ENCODE data around the gene FAT2.
"Not testable (repeated sequence)": the region's sequence is repeated elsewhere in the genome, so short reads cannot be mapped to it uniquely, and the experiment has no call there.

FAT2 gene

DNA sequence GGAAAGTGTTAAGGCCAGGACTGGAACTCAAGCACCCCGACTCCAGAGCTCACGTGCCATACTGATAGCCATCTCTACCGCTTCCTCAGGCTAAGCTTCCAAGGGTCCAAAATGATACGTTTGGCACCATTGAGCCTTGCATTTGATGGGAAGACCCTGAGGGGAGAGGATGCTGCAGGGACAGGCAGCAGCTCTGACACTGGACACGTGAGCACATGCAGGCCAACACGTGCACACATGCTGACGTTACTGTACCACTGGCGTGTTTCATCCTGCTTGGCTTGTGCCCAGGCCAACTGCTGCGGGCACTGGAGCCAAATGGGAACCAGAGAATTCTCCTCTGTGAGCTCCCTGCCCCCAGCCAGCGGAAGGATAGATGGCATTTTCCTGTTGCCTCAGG lies 5.2 kb downstream of the FAT2 start:
- TF ChIP-seq ZNF565 (CRISPR knock-in tag; conservative IDR thresholded peaks at IDR 0.05; ENCODE audit: low read depth) = no peak
- TF ChIP-seq, protein P1, sequence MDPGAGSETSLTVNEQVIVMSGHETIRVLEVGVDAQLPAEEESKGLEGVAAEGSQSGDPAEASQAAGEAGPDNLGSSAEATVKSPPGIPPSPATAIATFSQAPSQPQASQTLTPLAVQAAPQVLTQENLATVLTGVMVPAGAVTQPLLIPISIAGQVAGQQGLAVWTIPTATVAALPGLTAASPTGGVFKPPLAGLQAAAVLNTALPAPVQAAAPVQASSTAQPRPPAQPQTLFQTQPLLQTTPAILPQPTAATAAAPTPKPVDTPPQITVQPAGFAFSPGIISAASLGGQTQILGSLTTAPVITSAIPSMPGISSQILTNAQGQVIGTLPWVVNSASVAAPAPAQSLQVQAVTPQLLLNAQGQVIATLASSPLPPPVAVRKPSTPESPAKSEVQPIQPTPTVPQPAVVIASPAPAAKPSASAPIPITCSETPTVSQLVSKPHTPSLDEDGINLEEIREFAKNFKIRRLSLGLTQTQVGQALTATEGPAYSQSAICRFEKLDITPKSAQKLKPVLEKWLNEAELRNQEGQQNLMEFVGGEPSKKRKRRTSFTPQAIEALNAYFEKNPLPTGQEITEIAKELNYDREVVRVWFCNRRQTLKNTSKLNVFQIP (CRISPR knock-in tag; IDR thresholded peaks at IDR 0.05; ENCODE audit: borderline replicate concordance, low read depth) = no peak
- TF ChIP-seq PPARA (CRISPR knock-in tag; IDR thresholded peaks at IDR 0.05; ENCODE audit: borderline replicate concordance) = no peak
- TF ChIP-seq ZFP3 (CRISPR knock-in tag; IDR thresholded peaks at IDR 0.05) = no peak
- no peak for TF ChIP-seq OSR1 (CRISPR knock-in tag; IDR thresholded peaks at IDR 0.05)
- TF ChIP-seq, protein P2, sequence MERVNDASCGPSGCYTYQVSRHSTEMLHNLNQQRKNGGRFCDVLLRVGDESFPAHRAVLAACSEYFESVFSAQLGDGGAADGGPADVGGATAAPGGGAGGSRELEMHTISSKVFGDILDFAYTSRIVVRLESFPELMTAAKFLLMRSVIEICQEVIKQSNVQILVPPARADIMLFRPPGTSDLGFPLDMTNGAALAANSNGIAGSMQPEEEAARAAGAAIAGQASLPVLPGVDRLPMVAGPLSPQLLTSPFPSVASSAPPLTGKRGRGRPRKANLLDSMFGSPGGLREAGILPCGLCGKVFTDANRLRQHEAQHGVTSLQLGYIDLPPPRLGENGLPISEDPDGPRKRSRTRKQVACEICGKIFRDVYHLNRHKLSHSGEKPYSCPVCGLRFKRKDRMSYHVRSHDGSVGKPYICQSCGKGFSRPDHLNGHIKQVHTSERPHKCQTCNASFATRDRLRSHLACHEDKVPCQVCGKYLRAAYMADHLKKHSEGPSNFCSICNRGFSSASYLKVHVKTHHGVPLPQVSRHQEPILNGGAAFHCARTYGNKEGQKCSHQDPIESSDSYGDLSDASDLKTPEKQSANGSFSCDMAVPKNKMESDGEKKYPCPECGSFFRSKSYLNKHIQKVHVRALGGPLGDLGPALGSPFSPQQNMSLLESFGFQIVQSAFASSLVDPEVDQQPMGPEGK (CRISPR knock-in tag; IDR thresholded peaks at IDR 0.05; ENCODE audit: borderline replicate concordance) = no peak
- TF ChIP-seq ARNTL (CRISPR knock-in tag; IDR thresholded peaks at IDR 0.05; ENCODE audit: borderline replicate concordance, low read depth) = peak; percentile 73; the same call in 1 of the 2 replicates
- no peak for TF ChIP-seq ZFP30 (CRISPR knock-in tag; IDR thresholded peaks at IDR 0.05)
- TF ChIP-seq, protein P3, sequence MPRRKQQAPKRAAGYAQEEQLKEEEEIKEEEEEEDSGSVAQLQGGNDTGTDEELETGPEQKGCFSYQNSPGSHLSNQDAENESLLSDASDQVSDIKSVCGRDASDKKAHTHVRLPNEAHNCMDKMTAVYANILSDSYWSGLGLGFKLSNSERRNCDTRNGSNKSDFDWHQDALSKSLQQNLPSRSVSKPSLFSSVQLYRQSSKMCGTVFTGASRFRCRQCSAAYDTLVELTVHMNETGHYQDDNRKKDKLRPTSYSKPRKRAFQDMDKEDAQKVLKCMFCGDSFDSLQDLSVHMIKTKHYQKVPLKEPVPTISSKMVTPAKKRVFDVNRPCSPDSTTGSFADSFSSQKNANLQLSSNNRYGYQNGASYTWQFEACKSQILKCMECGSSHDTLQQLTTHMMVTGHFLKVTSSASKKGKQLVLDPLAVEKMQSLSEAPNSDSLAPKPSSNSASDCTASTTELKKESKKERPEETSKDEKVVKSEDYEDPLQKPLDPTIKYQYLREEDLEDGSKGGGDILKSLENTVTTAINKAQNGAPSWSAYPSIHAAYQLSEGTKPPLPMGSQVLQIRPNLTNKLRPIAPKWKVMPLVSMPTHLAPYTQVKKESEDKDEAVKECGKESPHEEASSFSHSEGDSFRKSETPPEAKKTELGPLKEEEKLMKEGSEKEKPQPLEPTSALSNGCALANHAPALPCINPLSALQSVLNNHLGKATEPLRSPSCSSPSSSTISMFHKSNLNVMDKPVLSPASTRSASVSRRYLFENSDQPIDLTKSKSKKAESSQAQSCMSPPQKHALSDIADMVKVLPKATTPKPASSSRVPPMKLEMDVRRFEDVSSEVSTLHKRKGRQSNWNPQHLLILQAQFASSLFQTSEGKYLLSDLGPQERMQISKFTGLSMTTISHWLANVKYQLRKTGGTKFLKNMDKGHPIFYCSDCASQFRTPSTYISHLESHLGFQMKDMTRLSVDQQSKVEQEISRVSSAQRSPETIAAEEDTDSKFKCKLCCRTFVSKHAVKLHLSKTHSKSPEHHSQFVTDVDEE (CRISPR knock-in tag; IDR thresholded peaks at IDR 0.05) = no peak
- TF ChIP-seq ZNF70 (CRISPR knock-in tag; IDR thresholded peaks at IDR 0.05) = no peak
- TF ChIP-seq TOX (CRISPR knock-in tag; IDR thresholded peaks at IDR 0.05; ENCODE audit: borderline replicate concordance) = no peak
- no peak for TF ChIP-seq ZNF8 (CRISPR knock-in tag; IDR thresholded peaks at IDR 0.05)
- TF ChIP-seq RARB (CRISPR knock-in tag; IDR thresholded peaks at IDR 0.05) = no peak
- TF ChIP-seq, protein P4, sequence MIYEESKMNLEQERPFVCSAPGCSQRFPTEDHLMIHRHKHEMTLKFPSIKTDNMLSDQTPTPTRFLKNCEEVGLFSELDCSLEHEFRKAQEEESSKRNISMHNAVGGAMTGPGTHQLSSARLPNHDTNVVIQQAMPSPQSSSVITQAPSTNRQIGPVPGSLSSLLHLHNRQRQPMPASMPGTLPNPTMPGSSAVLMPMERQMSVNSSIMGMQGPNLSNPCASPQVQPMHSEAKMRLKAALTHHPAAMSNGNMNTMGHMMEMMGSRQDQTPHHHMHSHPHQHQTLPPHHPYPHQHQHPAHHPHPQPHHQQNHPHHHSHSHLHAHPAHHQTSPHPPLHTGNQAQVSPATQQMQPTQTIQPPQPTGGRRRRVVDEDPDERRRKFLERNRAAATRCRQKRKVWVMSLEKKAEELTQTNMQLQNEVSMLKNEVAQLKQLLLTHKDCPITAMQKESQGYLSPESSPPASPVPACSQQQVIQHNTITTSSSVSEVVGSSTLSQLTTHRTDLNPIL (CRISPR knock-in tag; IDR thresholded peaks at IDR 0.05; ENCODE audit: low read depth) = no peak
- peak; percentile 24; the same call in 1 of the 2 replicates for TF ChIP-seq TCF4 (CRISPR knock-in tag; IDR thresholded peaks at IDR 0.05; ENCODE audit: borderline replicate concordance)
- no peak for TF ChIP-seq CSDC2 (CRISPR knock-in tag; IDR thresholded peaks at IDR 0.05)
- ATAC-seq = peak; percentile 37; the same call in 1 of the 3 replicates

DNA sequence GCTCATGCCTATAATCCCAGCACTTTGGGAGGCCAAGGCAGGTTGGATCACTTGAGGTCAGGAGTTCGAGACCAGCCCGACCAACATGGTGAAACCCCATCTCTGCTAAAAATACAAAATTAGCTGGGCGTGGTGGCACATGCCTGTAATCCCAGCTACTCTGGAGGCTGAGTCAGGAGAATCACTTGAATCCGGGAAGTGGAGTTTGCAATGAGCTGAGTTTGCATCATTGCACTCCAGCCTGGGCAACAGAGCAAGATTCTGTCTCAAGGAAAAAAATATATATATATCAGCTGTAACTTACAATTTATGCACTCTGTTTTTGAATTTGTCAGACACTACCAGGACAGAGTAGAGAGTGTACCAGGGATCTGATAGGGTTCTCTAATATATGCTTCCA lies 5.8 kb downstream of the FAT2 start:
- ATAC-seq = not testable (repeated sequence)

DNA sequence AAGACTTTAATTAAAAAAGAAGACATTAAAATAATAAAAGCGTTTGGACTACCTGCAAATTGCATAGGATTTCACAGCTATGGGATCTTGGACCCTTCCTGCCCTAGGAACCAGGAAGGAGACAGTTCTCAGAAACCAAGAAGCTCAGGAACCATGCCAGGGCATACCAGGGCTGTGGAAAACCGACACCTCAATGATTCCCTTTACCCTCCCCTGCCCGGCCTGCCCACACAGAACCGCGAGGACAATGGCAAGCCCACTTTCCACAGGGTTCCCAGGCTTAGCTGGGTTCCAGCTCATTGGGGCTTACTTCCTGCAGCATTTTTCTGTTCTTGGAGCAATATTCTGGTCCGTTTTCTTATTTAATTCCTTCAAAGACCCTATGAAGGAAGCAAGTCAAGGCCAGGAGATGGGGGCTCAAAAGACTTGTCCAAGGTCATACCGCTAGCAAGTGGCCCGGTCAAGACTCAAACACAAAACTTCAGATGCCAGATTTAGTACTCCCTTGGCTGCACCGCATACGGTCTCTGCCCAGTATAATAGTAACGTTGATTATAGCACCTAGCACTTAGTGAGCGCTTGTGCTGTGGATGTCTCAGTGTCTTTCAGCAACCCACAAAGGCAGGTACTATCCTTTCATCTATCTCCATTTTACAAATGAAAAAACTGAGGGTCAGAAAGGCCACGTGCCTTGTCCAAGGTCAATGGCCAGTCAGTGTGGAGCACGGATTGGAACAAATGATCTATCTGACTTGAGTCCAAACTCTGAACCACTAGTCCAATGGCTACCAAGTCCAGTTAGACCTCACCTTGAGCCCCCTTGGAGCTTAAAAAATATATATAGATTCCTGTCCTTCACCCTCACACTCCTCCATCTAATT lies 6.8 kb downstream of the FAT2 start:
- no peak for ATAC-seq
- TF ChIP-seq ZNF565 (CRISPR knock-in tag; conservative IDR thresholded peaks at IDR 0.05; ENCODE audit: low read depth) (no peak), ZFP3 (CRISPR knock-in tag; IDR thresholded peaks at IDR 0.05) (no peak), ISL1 (CRISPR knock-in tag; IDR thresholded peaks at IDR 0.05) (no peak), ZC3H10 (CRISPR knock-in tag; IDR thresholded peaks at IDR 0.05) (no peak), RARB (CRISPR knock-in tag; IDR thresholded peaks at IDR 0.05) (no peak), GLIS3 (CRISPR knock-in tag; IDR thresholded peaks at IDR 0.05) (no peak), BACH2 (CRISPR knock-in tag; IDR thresholded peaks at IDR 0.05; ENCODE audit: borderline replicate concordance) (no peak), ZFP30 (CRISPR knock-in tag; IDR thresholded peaks at IDR 0.05) (no peak), OSR1 (CRISPR knock-in tag; IDR thresholded peaks at IDR 0.05) (no peak), ZNF8 (CRISPR knock-in tag; IDR thresholded peaks at IDR 0.05) (no peak), CSDC2 (CRISPR knock-in tag; IDR thresholded peaks at IDR 0.05) (no peak), TOX (CRISPR knock-in tag; IDR thresholded peaks at IDR 0.05; ENCODE audit: borderline replicate concordance) (no peak), PPARA (CRISPR knock-in tag; IDR thresholded peaks at IDR 0.05; ENCODE audit: borderline replicate concordance) (no peak)
- TF ChIP-seq, protein P5, sequence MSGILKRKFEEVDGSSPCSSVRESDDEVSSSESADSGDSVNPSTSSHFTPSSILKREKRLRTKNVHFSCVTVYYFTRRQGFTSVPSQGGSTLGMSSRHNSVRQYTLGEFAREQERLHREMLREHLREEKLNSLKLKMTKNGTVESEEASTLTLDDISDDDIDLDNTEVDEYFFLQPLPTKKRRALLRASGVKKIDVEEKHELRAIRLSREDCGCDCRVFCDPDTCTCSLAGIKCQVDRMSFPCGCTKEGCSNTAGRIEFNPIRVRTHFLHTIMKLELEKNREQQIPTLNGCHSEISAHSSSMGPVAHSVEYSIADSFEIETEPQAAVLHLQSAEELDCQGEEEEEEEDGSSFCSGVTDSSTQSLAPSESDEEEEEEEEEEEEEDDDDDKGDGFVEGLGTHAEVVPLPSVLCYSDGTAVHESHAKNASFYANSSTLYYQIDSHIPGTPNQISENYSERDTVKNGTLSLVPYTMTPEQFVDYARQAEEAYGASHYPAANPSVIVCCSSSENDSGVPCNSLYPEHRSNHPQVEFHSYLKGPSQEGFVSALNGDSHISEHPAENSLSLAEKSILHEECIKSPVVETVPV (CRISPR knock-in tag; IDR thresholded peaks at IDR 0.05) = no peak
- TF ChIP-seq, protein P4 (CRISPR knock-in tag; IDR thresholded peaks at IDR 0.05; ENCODE audit: low read depth) = no peak
- TF ChIP-seq, protein P2 (CRISPR knock-in tag; IDR thresholded peaks at IDR 0.05; ENCODE audit: borderline replicate concordance) = no peak

Data from SK-N-SH treated with all-trans-retinoic acid at 6 μM for 48 hours (cell line).